HG03066 (cell line): ENCODE measurements around the gene ACTR3.

Source experiments
- ATAC-seq: cut with Tn5 transposase; IDR thresholded peaks from one replicate; pipeline ENCODE4 v1.9.1; 2021; ENCODE audit warnings: low read depth; ENCODE audit not compliant: unreplicated experiment

The ACTR3 gene

DNA sequence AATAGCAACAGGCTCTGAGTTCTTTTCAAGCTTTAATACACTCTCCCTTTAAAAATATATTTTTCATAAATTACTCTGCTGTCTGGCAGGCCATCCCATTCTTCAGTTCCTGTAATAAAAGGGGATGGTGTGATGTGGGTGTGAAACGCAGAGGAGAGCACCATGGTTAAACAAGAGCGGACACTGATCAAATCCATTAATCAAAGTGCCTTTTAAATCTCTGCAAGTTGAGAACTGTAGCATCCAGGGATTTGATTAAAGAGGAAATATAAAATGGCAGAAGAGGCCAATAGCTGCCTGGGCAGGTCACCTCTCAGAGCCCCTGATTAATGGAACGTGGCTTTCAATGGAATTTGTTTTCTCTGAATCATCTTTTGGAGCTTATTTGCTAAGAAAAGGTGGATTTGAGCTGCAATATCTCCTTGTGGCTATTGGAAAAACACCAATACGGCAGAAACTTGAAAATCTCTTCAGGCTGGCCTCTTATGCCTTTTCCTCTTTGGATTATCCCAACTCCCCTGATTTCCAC lies 96.9 kb downstream of the ACTR3 start:
- no peak for ATAC-seq

DNA sequence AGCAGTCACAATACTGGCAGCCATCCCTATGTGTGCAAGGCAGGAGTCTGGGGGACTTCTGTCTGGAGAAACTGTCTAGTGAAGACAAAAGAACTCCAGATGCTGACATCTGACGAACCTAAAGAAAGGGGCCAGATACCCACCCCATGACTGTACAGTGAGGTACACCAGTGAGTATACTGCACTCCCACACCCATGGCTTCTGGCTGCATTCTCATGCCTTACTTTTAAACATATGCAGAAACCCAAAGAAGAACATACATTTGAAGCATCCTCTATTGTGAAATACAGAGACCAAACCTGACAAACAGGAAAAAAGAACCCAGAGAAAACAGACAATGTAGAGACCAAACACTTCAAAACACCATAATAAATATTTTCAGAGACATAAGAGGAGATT lies 102.2 kb downstream of the ACTR3 start:
- ATAC-seq, result no peak

DNA sequence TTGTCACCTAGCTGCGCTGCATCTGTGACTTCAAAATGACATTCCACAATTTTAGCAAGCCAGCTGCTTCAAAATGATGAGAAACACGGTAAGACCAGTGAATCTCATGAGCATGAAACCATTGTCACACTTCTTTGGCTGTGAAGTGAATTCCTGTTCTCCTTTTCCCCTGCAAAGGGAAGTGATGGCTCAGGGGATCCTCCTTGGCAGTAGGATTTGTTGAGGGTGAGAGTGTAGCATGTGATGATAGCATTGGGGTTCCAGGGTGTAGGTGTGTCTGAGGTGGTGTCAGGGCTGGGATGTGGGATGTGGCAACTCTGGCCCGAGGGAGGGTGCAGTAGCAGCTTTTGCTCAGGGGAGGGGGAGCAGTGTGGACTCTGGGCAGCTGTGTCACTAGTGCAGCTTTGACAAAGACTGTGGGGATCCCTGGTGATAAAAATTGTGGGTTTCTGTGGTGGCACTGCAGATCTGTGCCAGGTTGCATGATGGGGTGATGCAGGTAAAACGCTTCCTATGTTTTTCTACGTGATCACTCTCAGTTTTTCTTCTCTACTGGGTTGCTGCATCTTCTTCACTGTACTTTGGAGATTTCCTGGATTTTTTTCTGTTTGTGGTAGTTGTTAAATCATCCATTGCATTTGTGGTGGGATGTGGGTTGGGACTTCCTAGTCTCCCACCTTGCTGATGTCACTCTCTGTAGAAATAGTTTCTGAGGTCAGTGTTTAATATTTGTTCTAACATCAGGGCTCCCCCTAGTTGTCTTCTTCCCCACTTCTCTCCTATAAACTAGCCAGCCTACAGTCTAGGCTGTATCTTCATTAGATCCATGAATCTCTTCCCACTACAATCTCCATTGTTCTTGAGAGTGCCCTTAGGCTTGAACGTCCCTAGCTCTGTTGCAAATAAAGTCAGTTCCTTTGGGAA lies 107.0 kb downstream of the ACTR3 start:
- ATAC-seq, result no peak

DNA sequence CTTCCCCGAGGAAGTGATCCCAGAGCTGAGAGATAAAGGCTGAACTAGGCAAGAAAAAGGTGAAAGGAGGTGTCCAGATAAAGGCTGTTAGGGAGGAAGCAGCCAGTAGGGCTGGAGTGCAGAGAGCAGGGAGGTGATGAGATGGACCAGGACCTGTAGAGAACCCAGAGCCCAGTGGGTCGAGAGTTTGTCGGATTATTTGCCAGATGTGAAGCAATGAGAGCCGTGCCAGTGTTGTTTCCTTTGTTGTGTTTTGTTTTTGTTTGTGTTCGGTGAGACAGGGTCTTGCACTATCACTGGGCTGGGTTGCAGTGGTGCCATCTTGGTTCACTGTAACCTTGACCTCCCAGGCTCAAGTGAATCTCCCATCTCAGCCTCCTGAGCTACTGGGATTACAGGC lies 111.3 kb downstream of the ACTR3 start:
- no peak for ATAC-seq

DNA sequence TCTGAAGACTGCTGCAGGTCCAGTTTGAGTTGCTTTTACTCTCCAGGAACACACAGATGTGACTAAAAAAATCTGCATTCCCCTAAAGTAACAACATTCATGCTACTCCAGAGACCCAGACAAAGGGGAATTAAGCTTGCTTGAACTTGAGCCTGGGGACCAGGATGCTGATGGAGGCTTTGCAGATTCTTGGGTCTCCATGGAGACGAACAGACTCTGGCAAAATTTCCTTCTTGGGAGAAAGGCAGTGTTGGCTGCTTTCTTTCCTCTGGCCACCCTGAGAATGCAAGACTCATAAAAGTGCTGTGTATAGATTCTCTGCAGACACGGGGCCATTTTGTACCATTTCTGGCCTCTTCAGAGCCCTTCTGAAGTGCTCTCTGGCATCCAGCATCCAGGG lies 112.0 kb downstream of the ACTR3 start:
- ATAC-seq, result no peak

DNA sequence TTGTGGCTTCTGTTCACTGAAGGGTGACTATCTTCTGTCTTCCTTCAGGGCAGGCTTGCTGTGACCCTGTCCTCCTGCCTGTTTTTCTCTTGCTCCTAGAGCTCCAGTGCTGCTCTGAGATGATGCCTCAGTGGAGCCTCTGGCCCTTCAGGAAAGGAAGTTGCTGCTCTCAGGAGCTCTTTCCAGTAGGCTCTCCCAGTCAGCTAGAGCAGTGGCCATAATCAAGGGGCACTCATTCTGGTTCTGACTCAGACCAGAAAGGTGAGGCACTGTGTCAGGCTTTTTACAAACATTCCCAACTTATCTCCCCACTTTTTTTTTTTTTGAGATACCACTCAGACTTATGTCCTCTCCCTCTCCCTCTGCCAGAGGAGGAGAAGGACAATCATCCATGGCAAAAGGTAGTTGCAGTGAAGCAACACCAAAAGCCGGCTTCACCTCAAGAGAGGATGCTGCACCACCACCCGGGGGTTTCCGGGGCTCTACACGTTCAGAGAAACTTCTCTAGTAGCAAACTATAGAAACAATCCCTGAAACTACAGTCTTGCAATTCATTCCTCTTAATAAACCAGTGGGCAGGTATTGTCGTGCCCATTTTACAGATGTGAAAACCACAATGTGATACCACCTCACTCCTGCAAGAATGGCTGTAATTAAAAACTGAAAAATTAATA lies 115.4 kb downstream of the ACTR3 start:
- no peak for ATAC-seq

DNA sequence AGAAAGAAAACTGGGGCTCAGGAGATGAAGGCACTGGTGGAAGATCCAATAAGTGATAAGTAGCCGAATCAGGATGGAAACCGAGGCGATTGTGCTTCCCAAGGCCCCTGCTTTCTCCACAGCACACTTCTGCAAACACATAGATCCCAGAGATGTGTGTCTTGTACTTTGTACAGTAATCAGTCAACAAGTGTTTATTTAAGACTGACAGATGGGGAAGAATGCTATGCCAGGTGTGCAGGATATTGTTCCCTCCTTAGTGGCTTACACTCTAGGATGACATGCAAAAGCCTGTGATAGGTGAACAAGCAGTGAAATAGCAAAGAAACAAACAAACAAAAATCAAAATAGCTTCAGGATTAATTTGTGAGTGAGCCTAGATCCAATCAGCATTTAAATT lies 116.6 kb downstream of the ACTR3 start:
- ATAC-seq, result no peak

DNA sequence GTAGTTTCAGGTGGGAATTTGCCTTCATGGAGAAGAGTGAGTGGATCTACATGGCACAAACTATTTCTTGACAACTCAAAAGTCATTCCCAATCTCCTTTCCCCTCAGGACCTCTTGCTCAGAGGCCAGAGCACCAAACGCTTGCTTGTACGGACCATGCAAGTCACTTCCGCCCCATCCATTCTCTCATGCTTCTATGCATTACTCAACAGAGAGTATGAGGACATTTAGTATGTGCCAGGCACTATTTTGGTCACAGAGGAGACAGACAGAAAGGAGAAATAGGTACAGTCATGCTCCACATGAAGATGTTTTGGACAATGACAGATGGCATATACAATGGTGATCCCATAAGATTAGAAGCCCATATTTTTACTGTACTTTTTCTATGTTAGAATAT lies 117.5 kb downstream of the ACTR3 start:
- no peak for ATAC-seq

DNA sequence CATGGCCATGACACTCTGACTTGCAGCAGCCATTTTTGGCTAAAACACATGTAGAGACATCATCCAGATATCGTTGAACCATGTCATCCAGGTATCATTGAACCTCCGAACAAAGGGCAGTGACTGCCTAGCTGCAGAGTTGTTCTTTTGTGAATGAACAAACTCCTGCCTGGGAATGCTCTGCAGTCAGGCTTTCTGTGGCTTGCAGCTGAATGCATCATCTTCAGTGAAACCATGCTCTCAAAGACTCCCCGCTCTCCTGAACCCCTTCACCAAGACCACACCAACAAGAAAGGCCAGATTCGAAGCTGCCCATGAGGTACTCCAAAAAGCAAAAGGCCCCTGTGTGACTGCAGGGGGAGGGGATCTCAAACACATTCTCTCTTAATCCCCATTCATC lies 118.8 kb downstream of the ACTR3 start:
- no peak for ATAC-seq

DNA sequence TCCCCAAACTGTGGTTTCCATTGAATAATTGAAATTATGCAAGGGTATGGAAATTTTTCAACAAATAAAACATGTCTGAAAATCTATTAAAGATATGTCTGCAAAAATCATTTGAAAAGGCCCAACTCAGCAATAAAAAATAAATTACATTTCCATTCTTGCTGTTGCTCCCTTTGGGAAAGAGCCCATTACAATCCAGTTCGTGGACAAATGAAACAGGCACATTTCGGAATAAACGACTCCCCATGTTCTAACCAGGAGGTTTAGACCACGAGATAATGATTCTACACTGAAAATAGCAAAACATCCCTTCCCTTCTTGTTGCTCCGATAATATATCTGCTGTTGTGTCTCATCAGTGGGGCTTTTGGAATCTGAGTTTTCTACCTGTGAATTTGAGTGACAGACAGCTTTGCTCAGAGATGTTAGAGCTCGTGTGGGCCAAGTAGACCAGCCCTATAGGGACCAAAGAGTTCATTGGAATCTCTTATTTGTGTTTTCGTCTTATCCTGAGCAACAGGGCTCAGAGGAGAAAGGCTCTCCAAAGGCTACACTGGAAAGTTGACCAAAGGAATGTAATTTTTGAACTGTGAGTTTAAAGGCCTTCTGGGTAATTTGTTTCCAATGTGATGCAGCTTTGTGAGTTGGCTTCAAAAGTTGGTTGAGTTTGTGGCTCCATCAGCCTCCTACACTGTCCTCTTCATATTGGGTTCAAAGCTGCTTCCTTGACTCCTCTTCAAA lies 119.5 kb downstream of the ACTR3 start:
- ATAC-seq, result no peak

DNA sequence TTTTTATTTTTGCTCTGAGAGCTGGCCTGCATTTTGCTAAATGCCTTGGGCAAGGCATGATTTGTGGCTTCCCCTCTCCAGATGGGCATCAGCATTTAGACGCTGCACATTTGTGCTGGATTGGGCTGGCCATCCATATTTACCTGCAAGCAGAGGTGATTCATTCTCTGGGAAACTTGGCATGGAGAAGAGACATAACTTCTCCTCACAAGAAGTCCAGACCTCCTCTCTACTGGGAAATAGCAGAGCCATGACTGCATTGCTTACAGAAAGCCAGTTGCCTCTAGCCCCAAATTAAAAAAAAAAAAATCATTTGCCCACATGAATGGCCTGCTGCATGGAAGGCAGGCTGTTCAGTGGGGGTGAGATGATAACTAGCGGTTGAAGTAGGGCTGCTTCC lies 120.1 kb downstream of the ACTR3 start:
- no peak for ATAC-seq

DNA sequence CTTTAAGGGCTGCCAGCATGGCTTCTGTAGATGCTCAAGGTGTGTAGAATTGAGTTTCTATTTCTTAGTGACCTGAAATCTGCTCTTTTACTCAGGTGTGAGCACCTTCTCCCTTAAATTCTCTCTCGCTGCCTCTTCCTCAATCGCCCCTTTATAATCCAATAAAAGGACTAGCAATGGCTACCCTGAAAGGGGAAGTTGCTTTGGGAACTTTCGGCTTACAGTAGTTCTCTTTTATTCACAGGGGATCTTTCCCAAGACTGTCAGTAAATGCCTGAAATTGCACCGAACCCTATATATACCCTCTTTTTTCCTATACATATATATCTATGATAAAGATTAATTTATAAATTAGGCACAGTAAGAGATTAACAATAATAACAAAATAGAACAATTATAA lies 121.8 kb downstream of the ACTR3 start:
- ATAC-seq, result no peak
